Left forelimb (tissue), 1 donor: ENCODE measurements around the gene DCHS2.

ENCODE experiments used
- DNase-seq: peaks from one replicate; pipeline ENCODE4 v3.0.0-alpha.2; 2018; ENCODE audit warnings: low spot score

DCHS2 gene

GRCh38 chr4:154489558-154490233 lies 1.9 kb downstream of the DCHS2 start:
- DNase-seq, result no peak

DNA sequence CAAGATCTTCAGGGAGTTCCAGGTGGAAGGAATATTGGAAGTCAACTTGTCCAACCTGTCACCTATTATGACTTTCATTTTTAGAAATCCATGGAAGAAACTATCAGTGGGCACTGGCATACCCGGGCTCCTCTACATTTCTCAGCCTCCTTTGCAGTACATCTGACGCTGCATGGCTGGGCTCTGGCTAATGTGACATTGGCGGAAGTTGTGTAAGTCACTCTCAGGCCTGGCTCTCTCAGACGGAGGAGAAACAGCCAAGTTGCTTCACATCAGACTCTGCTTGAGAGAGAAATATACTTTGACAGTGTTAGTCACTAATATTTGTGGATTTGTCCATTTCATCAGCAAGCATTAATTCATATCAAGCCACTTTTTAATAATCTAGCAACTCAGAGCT lies 4.5 kb downstream of the DCHS2 start:
- no peak for DNase-seq

- no peak for DNase-seq
Measured at GRCh38 chr4:154485127-154485773, 6.3 kb downstream of the DCHS2 start.

- no peak for DNase-seq
Measured at GRCh38 chr4:154478547-154478946, 13.1 kb downstream of the DCHS2 start.

DNA sequence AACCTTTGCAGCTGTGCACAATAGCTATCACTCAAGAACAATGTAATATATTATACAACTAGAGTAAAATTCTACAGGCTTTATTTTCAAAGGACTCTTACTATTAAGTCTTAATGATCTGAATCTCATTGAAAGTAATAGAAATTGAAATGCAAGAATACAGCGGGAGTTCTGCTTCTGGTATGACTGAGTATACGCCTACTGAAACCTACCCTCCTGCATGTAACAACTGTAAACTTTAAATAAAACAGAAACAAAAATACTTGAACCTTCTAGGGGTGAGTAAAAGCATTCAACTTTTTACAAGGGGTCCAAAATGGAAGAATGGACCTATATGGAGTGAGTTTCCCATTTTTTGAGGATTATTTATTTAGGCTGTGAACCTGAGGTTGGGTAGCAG lies 13.5 kb downstream of the DCHS2 start:
- DNase-seq, result no peak

GRCh38 chr4:154476232-154476631 lies 15.4 kb downstream of the DCHS2 start:
- DNase-seq, result no peak

DNA sequence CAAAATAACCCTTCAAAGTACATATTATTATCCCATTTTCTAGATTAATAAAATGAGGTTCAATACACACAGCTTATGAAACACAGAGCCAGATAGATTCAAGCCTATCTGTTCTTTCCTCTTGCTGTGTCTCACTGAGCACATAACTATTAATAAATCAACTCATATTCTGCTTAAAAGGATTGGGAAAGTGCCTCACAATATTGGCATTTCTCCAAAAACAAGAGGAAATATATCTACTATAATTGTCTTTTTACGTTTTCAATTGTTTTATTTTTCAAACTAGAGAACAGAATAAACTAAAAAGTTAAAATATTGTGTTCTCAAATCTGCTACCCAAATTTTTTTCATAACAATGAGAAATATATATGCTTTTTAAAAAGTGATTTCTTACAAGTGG lies 15.8 kb downstream of the DCHS2 start:
- no peak for DNase-seq

- no peak for DNase-seq
Measured at GRCh38 chr4:154473497-154473896, 18.1 kb downstream of the DCHS2 start.

DNA sequence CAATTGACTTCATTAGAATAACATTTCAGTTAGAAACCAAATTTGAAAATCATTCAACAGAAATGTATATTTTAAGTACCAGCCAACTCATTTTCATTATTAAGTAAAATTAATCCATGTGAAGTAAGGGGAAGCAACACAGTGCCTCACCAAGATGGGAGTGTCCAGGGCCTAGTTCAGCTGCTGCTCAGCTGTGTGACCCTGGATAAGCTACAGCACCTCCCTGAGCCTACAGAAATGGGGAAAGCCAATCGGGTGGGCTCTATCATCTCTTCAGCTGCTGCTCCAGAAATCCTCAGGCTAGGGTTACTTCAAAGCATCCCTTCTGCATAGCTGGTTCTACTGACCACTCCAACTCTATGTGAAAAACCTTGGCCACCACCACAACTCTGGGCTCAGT lies 18.7 kb downstream of the DCHS2 start:
- no peak for DNase-seq

- no peak for DNase-seq
Measured at GRCh38 chr4:154471526-154472331, 19.9 kb downstream of the DCHS2 start.

DNA sequence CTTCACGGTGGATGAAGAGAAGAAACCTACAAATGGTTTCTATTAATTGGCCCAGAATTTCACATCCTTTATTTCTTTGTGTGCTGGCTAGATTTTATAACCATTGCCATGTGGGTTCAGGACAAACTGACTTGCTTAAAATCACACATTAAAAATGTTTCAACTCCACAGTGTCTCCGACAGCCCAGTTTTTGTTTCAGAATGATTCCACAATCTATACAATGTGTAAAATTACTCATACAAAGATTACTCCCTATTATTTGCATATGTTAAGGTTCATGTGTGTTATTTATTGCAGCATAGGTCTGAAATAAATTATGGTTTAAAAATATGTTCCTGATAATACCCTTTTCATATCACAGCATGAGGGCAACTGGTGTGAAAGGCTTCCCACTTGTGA lies 20.6 kb downstream of the DCHS2 start:
- DNase-seq, result no peak

GRCh38 chr4:154467886-154468285 lies 23.7 kb downstream of the DCHS2 start:
- no peak for DNase-seq

DNA sequence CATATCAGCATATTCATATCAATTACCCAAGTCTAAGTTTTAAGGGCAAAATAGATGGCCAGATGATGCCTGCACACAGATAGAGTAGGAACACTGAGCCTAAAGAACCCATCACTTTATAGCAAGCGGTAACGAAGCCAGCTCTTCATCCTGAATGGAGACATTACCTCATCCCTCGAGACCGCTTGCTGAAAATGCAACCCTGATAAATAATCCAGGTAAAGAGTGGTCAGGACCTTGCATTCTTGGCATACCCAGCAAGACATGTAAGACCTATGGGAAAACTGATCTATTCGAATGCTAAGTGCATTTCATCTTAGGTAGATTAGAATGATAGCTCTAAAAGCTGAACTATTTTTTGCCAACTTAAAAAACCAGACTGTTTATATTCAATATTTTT lies 25.3 kb downstream of the DCHS2 start:
- no peak for DNase-seq

DNA sequence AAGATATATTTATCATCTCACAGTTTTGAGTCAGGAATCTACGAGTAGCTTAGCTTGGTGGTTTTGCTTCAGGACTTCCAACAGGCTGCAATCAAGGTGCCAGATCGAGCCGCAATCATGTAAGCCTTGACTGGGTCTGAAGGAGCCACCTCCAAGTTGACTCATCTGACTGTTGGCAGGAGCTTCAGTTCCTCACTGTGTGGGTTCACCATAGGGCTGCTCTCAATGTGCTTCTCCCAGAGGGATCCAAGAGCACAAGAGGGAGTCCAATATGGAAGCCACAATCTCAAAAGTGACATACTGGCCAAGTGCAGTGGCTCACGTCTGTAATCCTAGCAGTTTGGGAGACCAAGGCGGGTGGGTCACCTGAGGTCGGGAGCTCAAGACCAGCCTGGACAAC lies 26.5 kb downstream of the DCHS2 start:
- DNase-seq, result no peak

DNA sequence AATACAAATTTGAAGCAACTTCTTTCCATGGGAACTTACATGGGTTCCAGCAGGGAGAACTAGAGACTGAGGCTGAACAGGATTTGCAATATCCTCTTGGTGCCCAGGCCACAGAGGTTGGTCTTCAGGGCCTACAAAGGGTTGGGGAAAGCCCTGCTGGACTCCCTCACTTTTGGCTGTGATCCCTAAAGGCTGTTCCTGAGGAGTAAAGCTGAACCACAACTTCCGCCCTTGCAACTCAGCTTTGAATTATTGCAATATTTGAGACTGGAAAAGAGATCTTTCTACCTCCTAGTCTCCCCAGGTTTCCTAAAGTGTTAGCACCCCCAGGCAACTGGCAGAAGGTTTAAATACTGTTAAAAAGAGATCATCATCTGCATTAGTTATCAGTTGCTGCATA lies 26.9 kb downstream of the DCHS2 start:
- DNase-seq, result no peak

DNA sequence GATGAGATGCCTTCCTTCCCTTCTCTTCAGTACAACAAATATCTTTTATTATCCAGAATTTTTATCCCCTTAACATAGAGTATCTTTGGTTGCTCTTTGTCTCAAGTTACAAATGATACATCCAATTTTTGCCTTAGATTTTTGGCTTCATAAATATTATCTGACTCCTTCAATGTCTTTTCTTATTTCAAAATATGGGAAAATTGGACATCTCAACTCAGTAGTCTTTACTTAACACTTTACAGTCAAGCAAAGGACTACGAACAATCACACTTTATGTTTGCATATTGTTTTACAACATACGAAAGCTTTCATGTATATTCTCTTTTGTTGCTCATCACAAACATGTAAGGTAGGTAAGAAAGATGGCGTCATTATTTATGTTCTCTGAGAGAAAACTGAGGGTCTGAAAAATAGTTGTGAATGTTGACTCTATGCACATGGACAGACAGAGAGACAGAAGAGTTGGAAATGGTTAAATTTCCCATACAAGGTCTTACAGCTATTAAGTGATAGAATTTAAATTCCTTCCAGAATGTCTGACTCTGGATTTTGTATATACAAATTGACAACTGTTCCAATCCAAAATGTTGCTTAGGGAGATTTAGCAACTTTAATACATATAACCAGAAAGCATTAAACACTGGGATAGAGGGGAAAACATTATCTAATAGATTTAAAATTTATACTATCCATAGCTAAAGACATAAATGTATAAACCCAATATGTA lies 29.4 kb downstream of the DCHS2 start:
- no peak for DNase-seq

GRCh38 chr4:154457471-154457870 lies 34.1 kb downstream of the DCHS2 start:
- DNase-seq, result no peak

- no peak for DNase-seq
Measured at GRCh38 chr4:154456889-154457288, 34.7 kb downstream of the DCHS2 start.

GRCh38 chr4:154456240-154456639 lies 35.4 kb downstream of the DCHS2 start:
- DNase-seq, result no peak

- DNase-seq, result no peak
Measured at GRCh38 chr4:154455111-154455510, 36.5 kb downstream of the DCHS2 start.

- DNase-seq, result no peak
Measured at GRCh38 chr4:154454710-154455109, 36.9 kb downstream of the DCHS2 start.

DNA sequence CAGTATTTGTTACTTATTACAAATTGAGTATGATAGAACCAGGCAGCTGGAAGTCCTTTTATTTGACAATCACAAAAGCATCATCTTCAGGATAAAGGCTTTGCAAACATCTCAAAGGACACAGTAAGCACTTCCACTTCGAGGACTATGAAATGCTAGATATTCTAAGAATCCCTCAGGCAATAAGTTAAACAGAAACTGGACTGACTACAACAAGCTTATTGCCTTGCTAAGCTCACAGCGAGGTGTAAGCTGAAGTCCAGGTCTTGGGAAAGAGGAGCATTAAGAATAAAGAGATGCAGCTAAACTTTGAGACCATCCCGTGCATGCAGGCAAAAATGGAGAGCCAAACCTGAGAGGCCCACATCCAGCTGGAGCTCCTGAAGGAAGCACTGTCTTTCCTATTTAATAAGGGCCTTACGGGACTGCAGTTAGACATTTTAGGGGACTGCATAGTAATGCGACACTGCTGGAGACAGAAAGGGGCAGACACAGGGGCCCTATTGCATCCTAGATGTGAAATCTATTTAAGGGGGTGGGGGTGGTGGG lies 38.7 kb downstream of the DCHS2 start:
- DNase-seq, result no peak
